Limb (tissue), 2 donors: ENCODE measurements around the gene DDHD1.

Source experiments
- DNase-seq, 2 donors: peaks; one replicate each; pipeline ENCODE4 v3.0.0-alpha.2; 2016; ENCODE audit errors: extremely low spot score in 2 of 2

DDHD1 gene

GRCh38 chr14:53001787-53002378, 151.2 kb downstream of the DDHD1 start:
- DNase-seq: no peak

GRCh38 chr14:52998376-52999015, 154.6 kb downstream of the DDHD1 start:
- peak in 1 of 2 donors; percentile 79 for DNase-seq

GRCh38 chr14:52996493-52996892, 156.6 kb downstream of the DDHD1 start:
- no peak for DNase-seq

- DNase-seq: no peak
Observed at GRCh38 chr14:52995998-52996397, 157.1 kb downstream of the DDHD1 start.

- peak in 1 of 2 donors; percentile 29 for DNase-seq
Observed at GRCh38 chr14:52992236-52992870, 160.8 kb downstream of the DDHD1 start.

- no peak for DNase-seq
Observed at GRCh38 chr14:52988139-52988538, 165.0 kb downstream of the DDHD1 start.

GRCh38 chr14:52987514-52987913, 165.6 kb downstream of the DDHD1 start:
- DNase-seq: peak in 1 of 2 donors; percentile 52

GRCh38 chr14:52987042-52987441, 166.1 kb downstream of the DDHD1 start:
- no peak for DNase-seq
